HG03378 (cell line): Measurements from ENCODE around the gene TNFAIP3.
A peak's percentile ranks its signal among the peaks of the same experiment; 100 is the strongest.

Source experiments
- ATAC-seq: cut with Tn5 transposase; IDR thresholded peaks from one replicate; pipeline ENCODE4 v1.9.1; 2021; ENCODE audit warnings: mild to moderate bottlenecking, moderate library complexity; ENCODE audit not compliant: unreplicated experiment

The TNFAIP3 gene

DNA sequence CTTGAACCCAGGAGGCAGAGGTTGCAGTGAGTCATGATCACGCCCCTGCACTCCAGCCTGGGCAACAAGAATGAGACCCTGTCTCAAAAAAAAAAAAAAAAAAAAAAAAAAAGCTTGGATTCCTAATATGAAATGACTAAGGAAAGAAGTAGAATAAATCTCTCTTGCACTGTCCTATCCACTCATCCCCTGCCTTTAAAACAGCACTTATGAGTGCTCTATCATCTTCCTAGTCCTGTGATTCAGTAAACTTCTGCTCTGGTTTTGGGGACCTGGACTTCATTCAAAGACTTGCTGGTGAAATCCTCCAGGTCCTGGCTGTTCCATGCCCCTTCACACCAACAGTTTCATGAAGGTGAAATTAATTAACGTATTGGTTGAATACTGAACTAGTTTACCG lies 29.6 kb downstream of the TNFAIP3 start:
- ATAC-seq: no peak

DNA sequence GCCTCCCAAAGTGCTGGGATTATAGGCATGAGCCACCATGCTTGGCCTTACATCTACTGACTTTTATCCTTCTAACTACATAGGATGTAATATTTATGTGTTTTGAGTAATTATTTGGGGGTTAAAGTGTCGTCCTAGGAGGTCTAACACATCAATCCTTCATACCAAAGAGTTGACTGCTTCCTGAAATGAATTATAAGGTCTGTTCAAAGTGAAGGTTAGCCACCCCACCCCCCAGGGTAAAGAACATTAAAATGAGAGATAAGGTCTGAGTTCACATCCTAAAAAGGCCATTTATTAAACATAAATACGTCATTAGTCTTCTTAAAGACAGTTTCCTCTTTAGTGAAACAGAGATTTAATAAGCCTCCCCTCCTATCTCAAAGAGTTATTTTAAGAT lies 33.8 kb downstream of the TNFAIP3 start:
- ATAC-seq: no peak

DNA sequence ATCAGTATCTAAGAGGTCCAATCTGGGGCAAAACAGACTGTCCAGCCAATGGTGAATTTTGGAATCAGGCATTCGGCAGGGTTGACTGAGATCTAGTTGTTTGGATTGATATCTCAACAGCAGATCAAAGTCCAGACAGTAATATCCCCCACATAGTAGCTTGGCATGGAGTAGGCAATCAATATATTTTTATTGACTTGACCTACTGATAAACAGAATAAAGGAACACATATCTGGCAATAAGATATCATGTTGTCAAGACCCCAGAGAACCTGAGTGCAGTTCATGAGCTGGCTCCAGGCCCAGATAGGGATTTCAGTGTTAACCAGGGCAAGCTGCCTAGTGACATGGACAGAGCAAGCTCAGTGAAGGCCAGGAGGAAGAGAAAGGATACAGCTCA lies 34.4 kb downstream of the TNFAIP3 start:
- no peak for ATAC-seq

DNA sequence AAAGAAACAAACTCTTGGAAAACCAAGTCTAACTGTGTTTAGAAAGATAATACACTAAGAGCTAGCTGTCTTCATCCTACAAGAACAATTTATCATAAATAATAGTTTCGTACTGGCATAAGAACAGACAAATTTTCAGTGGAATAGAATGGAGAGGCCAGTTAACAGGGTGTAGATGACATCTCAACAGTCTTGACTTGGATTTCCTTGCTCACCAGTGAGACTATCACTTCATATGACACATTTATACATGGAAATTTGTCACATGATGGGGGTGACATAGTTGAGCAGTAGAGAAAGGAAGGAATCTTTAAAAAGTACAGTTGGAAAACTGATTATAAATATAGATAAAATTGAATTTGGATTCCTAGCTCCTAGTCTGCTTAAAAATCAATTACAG lies 35.6 kb downstream of the TNFAIP3 start:
- no peak for ATAC-seq

DNA sequence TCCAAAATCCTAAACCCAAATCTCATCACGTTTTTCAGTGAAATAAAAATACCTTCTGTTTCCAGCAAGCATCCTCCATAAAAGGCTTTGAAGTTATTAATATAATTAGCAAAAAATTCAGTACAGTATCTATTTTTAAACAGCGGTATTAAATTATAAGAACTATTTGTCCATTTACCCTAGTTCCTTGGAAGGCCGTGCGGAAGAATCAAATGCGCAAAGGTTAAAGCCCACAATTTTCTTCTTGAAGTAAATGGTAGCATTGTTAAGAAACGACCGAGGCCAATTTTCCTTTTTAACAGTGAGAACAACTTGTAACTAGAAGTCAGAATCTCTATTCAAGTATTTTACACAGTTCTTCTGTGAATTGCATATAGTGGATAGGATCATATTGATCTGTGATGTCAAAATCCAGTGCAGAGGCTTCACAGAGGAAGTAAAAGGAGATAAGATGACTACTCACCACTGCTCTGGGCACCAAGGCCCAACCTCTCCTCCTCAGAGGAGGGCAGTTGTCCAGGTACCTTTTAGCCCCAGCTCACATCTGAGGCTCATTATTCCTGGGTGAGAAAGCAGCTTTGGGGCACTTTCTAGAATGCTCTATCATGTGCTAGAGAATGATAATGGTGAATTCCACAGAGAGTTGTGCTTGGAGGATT lies 36.3 kb downstream of the TNFAIP3 start:
- ATAC-seq: no peak

DNA sequence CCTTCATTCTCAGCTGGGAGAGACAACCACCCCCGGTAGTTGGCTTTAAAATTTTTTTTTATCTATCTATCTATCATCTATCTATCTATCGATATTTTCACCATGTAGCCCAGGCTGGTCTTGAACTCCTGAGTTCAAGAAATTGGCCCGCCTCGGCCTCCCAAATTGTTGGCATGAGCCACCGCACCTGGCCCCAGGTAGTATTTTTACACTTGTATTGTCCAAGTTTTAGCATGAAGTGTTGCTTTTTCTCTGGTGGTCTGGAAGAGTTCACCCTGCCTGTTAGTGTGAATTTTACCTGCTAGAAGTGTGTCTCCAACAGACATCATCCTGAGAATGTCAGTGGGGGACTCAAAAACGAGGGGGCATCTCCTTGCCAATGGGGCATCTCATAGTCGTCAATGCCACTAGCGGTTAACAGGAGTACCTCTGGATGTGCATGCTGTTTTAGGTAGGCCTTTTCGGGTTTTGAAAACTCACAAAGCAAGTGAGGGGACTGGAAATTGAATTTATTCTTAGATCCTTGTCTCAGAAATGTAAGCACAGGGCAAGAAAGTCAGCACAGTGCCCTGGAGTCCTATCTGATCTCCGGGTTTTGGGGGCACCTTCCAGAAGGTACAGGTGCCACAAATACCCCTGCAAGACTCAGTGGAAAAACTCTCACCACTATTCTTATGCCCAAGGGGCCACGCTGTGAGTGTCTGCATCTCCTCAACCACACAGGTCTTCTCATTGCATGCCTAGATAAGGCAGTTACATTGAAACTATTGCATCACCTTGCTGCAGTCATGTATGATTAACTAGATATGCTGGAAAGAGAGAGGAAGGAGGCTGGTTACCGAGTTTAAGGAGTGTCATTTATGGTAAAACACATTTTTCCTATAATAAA lies 37.1 kb downstream of the TNFAIP3 start:
- ATAC-seq: peak; percentile 83

DNA sequence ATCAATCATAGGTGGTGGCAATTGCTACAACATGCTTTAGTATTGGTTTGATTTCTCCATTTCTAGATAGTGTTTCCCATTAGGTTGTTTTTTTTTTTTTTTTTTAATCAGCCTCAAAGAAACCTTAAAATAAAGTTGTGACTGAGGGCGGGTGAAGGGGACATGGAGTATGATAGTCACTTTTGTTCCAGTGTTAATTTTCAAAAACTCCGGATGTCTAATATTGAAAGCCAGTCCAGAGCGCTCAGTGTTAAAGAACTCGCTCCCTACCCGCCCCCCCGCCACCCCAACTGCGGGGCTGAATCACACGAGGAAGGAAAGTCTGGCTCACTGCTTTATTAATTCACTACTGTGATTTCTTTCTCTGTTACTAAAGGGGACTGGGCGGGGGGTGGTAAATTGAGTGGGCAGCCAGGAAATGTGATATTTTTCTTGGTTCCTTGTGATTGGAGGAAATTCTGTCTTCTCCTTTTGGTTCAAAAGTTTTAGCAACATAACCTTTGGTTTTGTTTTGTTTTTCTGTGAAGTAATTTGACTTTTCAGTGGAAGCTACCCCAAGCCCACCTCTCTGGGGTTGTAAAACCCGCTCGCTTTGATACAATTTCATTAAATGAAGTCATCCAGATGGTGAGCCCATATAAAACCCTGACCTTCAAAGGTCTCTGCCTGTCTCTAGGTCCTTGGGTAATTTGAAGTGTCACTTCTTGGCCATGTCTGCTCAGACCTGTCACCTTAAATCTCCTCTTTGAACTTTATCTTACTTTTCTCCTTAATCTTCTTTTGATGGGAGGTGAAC lies 38.0 kb downstream of the TNFAIP3 start:
- ATAC-seq: peak; percentile 31

DNA sequence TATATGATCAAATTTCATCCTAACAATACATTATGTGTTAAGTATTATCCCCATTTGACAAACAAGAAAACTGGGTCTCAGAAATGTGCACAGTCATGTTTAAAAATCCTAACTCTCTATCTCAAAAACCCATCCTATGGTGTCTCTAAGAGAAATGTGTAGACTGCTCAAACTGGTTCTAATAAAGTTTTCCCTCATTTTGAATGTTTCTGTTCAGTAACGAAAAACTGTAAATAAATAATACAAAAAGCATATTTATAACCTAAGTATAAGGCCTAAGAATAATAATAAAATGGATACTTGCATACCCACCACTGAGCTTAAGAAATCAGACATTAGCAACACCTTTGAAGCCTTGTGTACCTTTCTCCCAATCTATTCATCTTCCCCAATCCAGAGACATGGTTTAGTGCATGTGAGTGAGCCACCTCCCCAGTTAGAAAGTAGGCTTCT lies 39.0 kb downstream of the TNFAIP3 start:
- no peak for ATAC-seq

DNA sequence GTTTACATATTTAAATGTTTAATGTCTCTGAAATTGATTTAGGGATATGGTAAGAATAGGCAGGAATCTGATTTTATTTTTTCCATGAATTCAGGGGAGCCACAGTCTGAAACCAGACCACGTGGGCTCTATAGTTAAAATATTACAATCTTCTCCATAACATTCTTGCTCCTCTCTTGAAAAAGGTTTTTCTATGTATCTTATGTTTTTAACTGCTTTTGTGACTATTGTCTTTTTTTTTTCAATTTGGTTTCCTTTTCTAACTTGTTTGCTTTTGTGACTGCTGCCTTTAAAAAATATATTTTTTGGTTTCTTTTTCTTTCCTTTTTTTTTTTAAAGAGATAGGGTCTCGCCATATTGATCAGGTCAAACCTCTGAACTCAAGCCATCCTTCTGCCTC lies 40.1 kb downstream of the TNFAIP3 start:
- ATAC-seq: no peak

DNA sequence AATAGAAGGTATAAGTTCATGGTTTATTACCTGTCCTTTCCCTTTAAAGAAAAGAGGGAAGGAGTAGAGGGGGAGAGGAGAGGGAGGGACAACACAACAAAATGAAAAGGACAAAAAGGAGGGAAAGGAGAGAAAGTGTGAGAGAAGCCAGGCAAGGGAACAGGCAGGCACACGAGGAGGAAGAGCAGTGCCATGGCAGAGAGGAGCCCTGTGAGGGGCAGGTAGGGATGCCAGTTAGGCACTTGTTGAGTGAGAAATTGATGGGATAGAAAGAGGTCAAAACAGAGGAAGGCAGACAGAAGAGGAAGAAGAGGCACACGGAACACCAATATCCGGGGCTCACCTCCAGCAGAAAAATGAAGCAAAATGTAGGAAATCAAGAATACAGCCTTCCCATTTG lies 42.5 kb downstream of the TNFAIP3 start:
- no peak for ATAC-seq

DNA sequence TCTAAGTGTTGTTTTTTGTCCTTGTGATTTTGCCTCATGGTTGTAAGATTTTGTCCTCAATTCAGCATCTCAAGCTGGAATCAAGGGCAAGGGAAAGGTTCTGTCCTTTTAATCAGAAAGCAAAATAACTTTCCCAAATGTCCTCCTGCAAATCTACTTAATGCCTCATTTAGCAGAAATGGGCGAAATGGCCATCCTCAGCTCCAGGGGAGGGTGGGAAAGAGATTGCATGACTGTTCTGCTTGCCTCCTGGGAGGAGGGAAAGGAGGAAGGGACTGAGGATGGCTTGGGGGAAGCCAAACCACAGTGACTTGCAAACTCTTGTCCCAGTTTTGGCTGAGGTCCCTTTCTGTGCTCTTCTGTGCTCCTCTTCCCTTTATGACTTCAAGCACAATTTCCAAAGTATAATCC lies 43.4 kb downstream of the TNFAIP3 start:
- no peak for ATAC-seq

DNA sequence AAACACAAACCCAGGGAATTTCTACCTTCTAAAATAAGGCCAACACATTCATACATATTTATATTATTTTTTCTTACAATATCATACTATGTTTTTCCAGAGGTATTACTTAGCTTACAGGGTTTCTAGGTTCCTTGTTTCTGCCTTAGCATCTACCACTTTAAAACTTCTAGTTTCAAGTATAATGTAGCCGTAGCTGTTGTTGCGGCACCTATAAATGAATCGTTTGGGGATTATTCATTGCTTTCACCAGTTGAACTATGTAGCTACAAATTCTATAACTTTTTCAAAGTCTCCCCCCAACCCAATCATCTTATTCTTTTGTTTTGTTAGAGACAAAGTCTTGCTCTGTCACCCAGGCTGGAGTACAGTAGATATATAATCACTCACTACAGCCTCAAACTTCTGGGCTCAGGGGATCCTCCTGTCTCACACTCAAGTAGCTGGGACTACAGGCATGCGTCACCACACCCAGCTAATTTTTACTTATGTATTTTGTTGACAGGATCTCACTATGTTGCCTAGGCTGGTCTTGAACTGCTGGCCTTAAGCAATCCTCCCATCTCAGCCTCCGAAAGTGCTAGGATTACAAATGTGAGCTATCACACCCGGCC lies 43.9 kb downstream of the TNFAIP3 start:
- no peak for ATAC-seq

DNA sequence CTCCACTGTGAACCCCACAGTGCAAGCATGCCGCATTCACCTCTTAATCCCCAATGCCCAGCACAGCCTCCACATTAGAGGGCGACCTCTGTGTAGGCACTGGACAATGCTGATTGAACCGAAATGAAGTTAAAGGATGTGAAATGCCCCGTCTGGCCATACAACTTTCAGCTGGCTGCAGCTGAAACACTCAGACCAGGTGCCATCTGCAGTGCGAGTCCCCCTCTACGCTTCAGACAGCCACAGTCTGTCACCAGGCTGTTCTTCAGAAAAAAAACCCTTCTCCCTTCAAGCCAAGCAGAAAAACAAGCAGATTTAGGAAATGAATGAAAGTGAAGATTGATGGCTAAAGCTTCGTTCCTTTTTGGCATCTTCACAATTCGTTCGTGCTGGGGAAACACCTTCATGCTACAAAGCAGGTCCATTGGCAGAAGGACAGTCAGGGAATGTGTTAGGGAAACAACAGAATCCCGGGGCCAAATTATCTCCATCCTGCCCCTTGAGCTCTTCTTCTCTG lies 44.7 kb downstream of the TNFAIP3 start:
- no peak for ATAC-seq

DNA sequence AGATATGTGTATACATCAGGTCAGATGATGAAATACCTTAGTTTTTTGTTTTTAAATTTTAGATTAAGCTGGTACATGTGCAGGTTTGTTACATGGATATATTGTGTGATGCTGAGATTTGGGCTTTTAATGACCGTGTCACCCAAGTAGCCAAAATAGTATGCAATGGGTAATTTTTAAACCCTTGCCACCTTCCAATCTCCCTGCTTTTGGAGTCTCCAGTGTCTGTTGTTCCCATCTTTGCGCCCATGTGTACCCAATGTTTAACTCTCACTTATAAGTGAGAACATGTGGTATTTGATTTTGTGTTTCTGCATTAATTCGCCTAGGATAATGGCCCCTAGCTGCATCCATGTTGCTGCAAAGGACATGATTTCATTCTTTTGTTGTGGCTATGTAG lies 45.8 kb downstream of the TNFAIP3 start:
- ATAC-seq: no peak

DNA sequence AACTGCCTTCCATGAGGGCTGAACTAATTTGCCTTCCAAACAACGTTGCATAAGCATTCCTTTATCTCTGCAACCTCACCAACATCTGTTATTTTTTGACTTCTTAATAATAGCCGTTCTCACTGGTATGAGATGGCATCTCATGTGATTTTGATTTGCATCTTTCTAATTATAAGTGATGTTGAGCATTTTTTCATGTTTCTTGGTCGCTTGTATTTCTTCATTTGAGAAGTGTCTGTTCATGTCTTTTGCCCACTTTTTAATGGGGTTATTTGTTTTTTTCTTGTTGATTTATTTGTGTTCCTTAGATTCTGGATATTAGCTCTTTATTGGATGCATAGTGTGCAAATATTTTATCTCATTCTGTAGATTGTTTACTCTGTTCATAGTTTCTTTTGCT lies 46.4 kb downstream of the TNFAIP3 start:
- ATAC-seq: no peak

DNA sequence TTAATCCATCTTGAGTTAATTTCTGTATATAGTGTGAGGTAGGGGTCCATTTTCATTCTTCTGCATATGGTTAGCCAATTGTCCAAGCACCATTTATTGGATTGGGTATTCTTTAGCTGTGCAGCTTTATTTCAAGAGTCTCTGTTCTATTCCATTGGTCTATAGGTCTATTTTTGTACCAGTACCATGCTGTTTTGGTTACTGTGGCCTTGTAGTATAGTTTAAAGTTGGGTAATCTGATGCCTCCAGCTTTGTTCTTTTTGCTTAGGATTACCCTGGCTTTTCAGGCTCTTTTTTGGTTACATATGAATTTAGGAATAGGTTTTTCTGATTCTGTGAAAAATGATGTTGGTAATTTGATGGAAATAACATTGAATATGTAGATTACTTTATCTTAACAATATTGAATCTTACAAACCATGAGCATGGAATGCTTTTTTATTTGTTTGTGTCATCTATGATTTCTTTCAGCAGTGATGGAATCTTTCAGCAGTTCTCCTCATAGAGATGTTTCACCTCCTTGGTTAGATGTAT lies 47.0 kb downstream of the TNFAIP3 start:
- ATAC-seq: no peak

DNA sequence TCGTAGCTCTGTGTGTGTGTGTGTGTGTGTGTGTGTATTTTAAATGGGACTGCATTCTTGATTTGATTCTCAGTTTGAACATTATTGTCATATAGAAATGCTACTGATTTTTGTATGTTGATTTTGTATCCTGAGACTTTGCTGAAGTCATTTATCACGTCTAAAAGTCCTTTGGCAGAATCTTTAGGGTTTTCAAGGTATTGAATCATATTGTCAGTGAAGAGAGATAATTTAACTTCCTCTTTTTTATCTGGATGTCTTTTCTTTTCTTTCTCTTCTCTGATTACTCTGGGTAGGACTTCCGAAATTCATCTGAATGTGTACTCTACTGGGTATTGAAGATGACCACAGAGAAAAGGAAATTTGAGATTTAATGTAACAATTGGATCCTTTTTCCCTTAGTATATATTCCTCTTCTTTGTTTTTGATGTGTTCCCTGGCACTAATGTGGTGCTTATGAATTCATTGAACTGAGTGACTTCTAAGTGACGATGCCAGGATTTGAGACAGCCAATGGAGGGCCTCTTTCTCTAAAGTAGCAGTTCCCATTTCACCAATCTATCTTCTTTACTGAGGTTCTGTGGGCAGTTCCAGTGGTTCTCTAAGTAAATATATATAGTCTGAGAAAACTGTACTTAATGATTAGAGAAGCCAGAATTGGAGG lies 47.6 kb downstream of the TNFAIP3 start:
- no peak for ATAC-seq

DNA sequence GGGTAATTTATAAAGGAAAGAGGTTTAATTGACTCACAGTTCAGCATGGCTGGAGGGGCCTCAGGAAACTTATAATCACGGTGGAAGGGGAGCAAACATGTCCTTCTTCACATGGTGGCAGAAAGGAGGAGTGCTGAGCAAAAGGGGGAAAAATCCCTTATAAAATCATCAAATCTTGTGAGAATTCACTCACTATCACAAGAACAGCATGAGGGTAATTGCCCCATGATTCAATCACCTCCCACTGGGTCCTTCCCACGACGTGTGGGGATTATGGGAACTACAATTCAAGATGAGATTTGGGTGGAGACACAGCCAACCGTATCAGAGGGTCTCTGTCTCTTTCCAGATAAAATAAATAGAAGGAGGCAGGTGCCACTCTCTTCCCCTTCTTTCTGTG lies 48.7 kb downstream of the TNFAIP3 start:
- no peak for ATAC-seq

DNA sequence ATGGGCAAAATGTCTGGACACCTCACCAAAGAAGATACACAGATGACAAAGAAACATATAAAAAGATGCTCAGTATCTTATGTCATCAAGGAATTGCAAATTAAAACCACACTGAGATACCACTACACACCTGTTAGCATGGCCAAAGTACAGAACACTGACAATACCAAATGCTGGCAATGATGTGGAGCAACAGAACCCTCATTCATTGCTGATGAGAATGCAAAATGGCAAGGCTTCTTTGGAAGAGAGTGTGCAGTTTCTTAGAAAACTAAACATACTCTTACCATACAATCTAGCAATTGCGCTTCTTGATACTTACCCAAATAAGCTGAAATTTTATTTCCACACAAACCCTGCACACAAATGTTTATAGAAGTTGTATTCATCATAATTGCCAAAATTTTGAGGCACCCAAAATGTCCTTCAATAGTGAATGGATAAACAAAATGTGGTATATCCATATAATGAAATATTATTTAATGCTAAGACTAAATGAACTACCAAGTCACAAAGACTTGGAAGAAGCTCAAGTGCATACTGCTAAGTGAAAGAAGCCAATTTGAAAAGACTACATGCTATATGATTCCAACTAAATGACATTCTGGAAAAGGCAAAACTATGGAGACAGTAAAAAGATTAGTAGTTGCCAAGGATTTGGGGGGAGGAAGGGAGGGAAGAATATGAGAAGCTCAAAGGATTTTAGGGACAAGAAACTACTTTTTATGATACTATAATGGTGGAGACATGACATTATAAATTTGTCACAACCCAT lies 50.7 kb downstream of the TNFAIP3 start:
- ATAC-seq: no peak

DNA sequence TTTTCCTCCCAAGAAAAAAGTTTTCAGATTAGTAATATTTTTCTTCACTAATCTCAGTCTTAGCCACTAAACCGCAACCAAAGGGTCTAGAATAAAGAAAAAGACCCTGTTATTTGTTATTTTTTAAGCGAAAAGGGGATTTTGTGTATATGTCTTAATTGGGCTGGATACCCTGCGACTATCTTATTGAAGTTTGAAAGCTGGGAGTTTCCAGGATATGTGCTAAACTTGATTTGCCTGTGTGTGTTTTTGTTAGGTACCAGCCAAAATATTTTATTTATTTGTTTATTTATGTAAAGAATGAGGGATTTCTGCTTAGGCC lies 52.4 kb downstream of the TNFAIP3 start:
- no peak for ATAC-seq
